Measurements from ENCODE around the gene IPPK.

Gene IPPK

DNA sequence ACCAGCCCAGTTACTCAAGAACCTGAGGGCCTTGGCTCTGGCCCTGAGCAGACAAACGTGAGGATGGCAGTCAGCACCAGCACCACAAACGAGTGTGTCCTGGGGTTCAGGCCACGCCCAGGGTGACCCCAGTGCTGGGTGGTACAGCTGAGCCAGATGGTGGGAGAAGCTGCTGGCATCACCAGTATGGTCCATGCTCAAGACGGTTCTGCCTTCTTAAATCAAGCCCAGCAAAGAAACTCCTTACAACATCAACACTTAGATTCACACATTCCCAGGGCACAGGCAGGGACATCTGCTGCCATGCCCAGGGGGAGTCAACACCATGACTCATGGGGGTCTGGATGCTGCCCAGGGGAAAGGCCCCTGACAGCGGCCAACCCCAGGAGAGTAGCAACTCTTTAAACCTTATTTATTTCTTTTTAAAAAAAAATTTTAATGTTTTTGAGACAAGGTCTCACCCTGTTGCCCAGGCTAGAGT, 31.3 kb downstream of the IPPK start:
- ChIA-PET POLR2A (no interaction called here), CTCF (interaction anchor here (1.6 kb wide), 1 partner anchor 499 kb away, joined by 4 read pairs; no protein-coding TSS in a partner anchor)
- Histone ChIP-seq H3K27ac (ENCODE audit: extremely low read depth, low read depth, low read length) (no peak overlapping the region), H3K9me3 (ENCODE audit: control insufficient read depth, insufficient read depth, low read depth, low read length) (no peaks in the 10 kb centered on the region), H3K36me3 (ENCODE audit: control insufficient read depth in 2 of 2, insufficient read depth in 1 of 2, low read length in 2 of 2) (peaks cover 0 to 92% of the 10 kb centered on the region in 2 experiments; a peak in 1 of 3 replicates), H3K4me3 (ENCODE audit: low read depth, low read length) (no peak overlapping the region), H3K4me1 (ENCODE audit: control insufficient read depth, insufficient read depth, low read length) (no peaks in the 10 kb centered on the region)
- TF ChIP-seq, protein P1, sequence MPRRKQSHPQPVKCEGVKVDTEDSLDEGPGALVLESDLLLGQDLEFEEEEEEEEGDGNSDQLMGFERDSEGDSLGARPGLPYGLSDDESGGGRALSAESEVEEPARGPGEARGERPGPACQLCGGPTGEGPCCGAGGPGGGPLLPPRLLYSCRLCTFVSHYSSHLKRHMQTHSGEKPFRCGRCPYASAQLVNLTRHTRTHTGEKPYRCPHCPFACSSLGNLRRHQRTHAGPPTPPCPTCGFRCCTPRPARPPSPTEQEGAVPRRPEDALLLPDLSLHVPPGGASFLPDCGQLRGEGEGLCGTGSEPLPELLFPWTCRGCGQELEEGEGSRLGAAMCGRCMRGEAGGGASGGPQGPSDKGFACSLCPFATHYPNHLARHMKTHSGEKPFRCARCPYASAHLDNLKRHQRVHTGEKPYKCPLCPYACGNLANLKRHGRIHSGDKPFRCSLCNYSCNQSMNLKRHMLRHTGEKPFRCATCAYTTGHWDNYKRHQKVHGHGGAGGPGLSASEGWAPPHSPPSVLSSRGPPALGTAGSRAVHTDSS (tag by site-specific recombination; IDR thresholded peaks at IDR 0.05) = no peak
- TF ChIP-seq, protein P2, sequence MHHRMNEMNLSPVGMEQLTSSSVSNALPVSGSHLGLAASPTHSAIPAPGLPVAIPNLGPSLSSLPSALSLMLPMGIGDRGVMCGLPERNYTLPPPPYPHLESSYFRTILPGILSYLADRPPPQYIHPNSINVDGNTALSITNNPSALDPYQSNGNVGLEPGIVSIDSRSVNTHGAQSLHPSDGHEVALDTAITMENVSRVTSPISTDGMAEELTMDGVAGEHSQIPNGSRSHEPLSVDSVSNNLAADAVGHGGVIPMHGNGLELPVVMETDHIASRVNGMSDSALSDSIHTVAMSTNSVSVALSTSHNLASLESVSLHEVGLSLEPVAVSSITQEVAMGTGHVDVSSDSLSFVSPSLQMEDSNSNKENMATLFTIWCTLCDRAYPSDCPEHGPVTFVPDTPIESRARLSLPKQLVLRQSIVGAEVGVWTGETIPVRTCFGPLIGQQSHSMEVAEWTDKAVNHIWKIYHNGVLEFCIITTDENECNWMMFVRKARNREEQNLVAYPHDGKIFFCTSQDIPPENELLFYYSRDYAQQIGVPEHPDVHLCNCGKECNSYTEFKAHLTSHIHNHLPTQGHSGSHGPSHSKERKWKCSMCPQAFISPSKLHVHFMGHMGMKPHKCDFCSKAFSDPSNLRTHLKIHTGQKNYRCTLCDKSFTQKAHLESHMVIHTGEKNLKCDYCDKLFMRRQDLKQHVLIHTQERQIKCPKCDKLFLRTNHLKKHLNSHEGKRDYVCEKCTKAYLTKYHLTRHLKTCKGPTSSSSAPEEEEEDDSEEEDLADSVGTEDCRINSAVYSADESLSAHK (tag by site-specific recombination; IDR thresholded peaks at IDR 0.05) = no peak
- TF ChIP-seq ZNF211 (tag by site-specific recombination; IDR thresholded peaks at IDR 0.05; ENCODE audit: low read depth) = no peak
- no peak for TF ChIP-seq ZNF354C (tag by site-specific recombination; IDR thresholded peaks at IDR 0.05; ENCODE audit: borderline replicate concordance, low read depth)
- TF ChIP-seq ZBTB21 (tag by site-specific recombination; IDR thresholded peaks at IDR 0.05) = no peak
- TF ChIP-seq ZNF585B (tag by site-specific recombination; IDR thresholded peaks at IDR 0.05) = no peak
- no peak for TF ChIP-seq GLIS1 (tag by site-specific recombination; IDR thresholded peaks at IDR 0.05)
- TF ChIP-seq GLIS2 (tag by site-specific recombination; IDR thresholded peaks at IDR 0.05) = no peak
- TF ChIP-seq, protein P3, sequence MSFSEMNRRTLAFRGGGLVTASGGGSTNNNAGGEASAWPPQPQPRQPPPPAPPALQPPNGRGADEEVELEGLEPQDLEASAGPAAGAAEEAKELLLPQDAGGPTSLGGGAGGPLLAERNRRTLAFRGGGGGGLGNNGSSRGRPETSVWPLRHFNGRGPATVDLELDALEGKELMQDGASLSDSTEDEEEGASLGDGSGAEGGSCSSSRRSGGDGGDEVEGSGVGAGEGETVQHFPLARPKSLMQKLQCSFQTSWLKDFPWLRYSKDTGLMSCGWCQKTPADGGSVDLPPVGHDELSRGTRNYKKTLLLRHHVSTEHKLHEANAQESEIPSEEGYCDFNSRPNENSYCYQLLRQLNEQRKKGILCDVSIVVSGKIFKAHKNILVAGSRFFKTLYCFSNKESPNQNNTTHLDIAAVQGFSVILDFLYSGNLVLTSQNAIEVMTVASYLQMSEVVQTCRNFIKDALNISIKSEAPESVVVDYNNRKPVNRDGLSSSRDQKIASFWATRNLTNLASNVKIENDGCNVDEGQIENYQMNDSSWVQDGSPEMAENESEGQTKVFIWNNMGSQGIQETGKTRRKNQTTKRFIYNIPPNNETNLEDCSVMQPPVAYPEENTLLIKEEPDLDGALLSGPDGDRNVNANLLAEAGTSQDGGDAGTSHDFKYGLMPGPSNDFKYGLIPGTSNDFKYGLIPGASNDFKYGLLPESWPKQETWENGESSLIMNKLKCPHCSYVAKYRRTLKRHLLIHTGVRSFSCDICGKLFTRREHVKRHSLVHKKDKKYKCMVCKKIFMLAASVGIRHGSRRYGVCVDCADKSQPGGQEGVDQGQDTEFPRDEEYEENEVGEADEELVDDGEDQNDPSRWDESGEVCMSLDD (tag by site-specific recombination; IDR thresholded peaks at IDR 0.05) = no peak
- TF ChIP-seq ZNF670 (tag by site-specific recombination; IDR thresholded peaks at IDR 0.05; ENCODE audit: low read depth) = no peak
- no peak for TF ChIP-seq YY2 (tag by site-specific recombination; IDR thresholded peaks at IDR 0.05)
- no peak for TF ChIP-seq ZNF791 (tag by site-specific recombination; IDR thresholded peaks at IDR 0.05)
- TF ChIP-seq TCF7L2 (IDR thresholded peaks at IDR 0.05; ENCODE audit: borderline replicate concordance, low read depth, low read length) = no peak
- no peak for TF ChIP-seq BCL11A (tag by site-specific recombination; IDR thresholded peaks at IDR 0.05; ENCODE audit: low read depth)
- TF ChIP-seq ZNF274 (IDR thresholded peaks at IDR 0.05; ENCODE audit: low read length) = no peak
- TF ChIP-seq ZNF274 (tag by site-specific recombination; IDR thresholded peaks at IDR 0.05; ENCODE audit: borderline replicate concordance) = no peak
- TF ChIP-seq, protein P4, sequence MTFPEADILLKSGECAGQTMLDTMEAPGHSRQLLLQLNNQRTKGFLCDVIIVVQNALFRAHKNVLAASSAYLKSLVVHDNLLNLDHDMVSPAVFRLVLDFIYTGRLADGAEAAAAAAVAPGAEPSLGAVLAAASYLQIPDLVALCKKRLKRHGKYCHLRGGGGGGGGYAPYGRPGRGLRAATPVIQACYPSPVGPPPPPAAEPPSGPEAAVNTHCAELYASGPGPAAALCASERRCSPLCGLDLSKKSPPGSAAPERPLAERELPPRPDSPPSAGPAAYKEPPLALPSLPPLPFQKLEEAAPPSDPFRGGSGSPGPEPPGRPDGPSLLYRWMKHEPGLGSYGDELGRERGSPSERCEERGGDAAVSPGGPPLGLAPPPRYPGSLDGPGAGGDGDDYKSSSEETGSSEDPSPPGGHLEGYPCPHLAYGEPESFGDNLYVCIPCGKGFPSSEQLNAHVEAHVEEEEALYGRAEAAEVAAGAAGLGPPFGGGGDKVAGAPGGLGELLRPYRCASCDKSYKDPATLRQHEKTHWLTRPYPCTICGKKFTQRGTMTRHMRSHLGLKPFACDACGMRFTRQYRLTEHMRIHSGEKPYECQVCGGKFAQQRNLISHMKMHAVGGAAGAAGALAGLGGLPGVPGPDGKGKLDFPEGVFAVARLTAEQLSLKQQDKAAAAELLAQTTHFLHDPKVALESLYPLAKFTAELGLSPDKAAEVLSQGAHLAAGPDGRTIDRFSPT (tag by site-specific recombination; IDR thresholded peaks at IDR 0.05) = no peak

Data from HEK293 (cell line).